BLaER1 (cell line): Measurements from ENCODE around the gene CHM.
"Not testable (repeated sequence)": the region's sequence is repeated elsewhere in the genome, so short reads cannot be mapped to it uniquely, and the experiment has no call there.

Experiments
- H3K27ac ChIP-seq: shearing (Covaris generic); formaldehyde crosslinking; 2 replicates; pipeline ENCODE4 v1.8.1; 2022
- H3K27me3 ChIP-seq: shearing (Covaris generic); formaldehyde crosslinking; 2 replicates; pipeline ENCODE4 v1.8.1; 2022
- H3K36me3 ChIP-seq: shearing (Covaris generic); formaldehyde crosslinking; 2 replicates; pipeline ENCODE4 v1.8.1; 2022
- H3K4me1 ChIP-seq: shearing (Covaris generic); formaldehyde crosslinking; 2 replicates; pipeline ENCODE4 v1.8.1; 2022
- H3K4me2 ChIP-seq: shearing (Covaris generic); formaldehyde crosslinking; 2 replicates; pipeline ENCODE4 v1.8.1; 2022
- H3K4me3 ChIP-seq: shearing (Covaris generic); formaldehyde crosslinking; 2 replicates; pipeline ENCODE4 v1.8.1; 2022
- H3K9ac ChIP-seq: shearing (Covaris generic); formaldehyde crosslinking; 2 replicates; pipeline ENCODE4 v1.8.1; 2022
- H3K9me3 ChIP-seq: shearing (Covaris generic); formaldehyde crosslinking; 2 replicates; pipeline ENCODE4 v1.8.1; 2022
- H4K20me1 ChIP-seq: shearing (Covaris generic); formaldehyde crosslinking; 2 replicates; pipeline ENCODE4 v1.8.1; 2022
- Cebpa-rat ChIP-seq: shearing (Covaris generic); IDR thresholded peaks from 2 replicates; pipeline ENCODE4 v1.8.1; 2022

CHM gene

GRCh38 chrX:86033385-86033784 lies 14.0 kb downstream of the CHM start:
- H3K9me3 ChIP-seq = no peaks in the 10 kb centered on the region
- H3K4me1 ChIP-seq = no peaks in the 10 kb centered on the region
- H3K36me3 ChIP-seq = no peaks in the 10 kb centered on the region
- peaks cover 53% of the 10 kb centered on the region for H3K27me3 ChIP-seq
- H4K20me1 ChIP-seq = peaks cover 7% of the 10 kb centered on the region
- no peak for TF ChIP-seq Cebpa-rat
- no peak overlapping the region for H3K27ac ChIP-seq
- no peak overlapping the region for H3K9ac ChIP-seq
- H3K4me3 ChIP-seq = no peak overlapping the region
- no peak overlapping the region for H3K4me2 ChIP-seq

- no peak for TF ChIP-seq Cebpa-rat
- peaks cover 26% of the 10 kb centered on the region; the same call in 1 of the 2 replicates for H3K27me3 ChIP-seq
Observed at GRCh38 chrX:86028681-86029080, 18.7 kb downstream of the CHM start.

GRCh38 chrX:86023811-86024210 lies 23.5 kb downstream of the CHM start:
- Histone ChIP-seq H3K4me3 (no peak overlapping the region), H3K27ac (no peak overlapping the region), H3K36me3 (0 out of 2 replicates have a peak, but pooled peaks cover 4% of the 10 kb centered on the region), H3K27me3 (peaks cover 19% of the 10 kb centered on the region; the same call in 1 of the 2 replicates), H3K4me2 (no peak overlapping the region), H3K9ac (no peak overlapping the region), H3K4me1 (no peaks in the 10 kb centered on the region), H3K9me3 (no peaks in the 10 kb centered on the region), H4K20me1 (0 out of 2 replicates have a peak, but pooled peaks cover 9% of the 10 kb centered on the region)
- no peak for TF ChIP-seq Cebpa-rat

More at GRCh38 chrX:86028681-86029080, 18.7 kb downstream of the CHM start:
- H3K36me3 ChIP-seq = 0 out of 2 replicates have a peak, but pooled peaks cover 4% of the 10 kb centered on the region
- no peaks in the 10 kb centered on the region for H3K9me3 ChIP-seq
- H3K9ac ChIP-seq = no peak overlapping the region
- H4K20me1 ChIP-seq = 0 out of 2 replicates have a peak, but pooled peaks cover 9% of the 10 kb centered on the region
- no peaks in the 10 kb centered on the region for H3K4me1 ChIP-seq
- no peak overlapping the region for H3K4me3 ChIP-seq
- no peak overlapping the region for H3K27ac ChIP-seq
- H3K4me2 ChIP-seq = no peak overlapping the region

- Histone ChIP-seq H3K36me3 (peaks cover 9% of the 10 kb centered on the region), H3K4me1 (no peaks in the 10 kb centered on the region), H3K27me3 (peaks cover 28% of the 10 kb centered on the region; the same call in 1 of the 2 replicates), H3K27ac (no peak overlapping the region), H4K20me1 (no peaks in the 10 kb centered on the region), H3K9me3 (peaks cover 7% of the 10 kb centered on the region; the same call in 1 of the 2 replicates), H3K9ac (no peak overlapping the region), H3K4me3 (no peak overlapping the region), H3K4me2 (no peak overlapping the region)
- no peak for TF ChIP-seq Cebpa-rat
Observed at GRCh38 chrX:86021652-86022289, 25.6 kb downstream of the CHM start.

- peaks cover 17% of the 10 kb centered on the region; the same call in 1 of the 2 replicates for H3K9me3 ChIP-seq
- H3K4me2 ChIP-seq = no peak overlapping the region
- no peak overlapping the region for H3K27ac ChIP-seq
- no peak for TF ChIP-seq Cebpa-rat
- no peak overlapping the region for H3K4me3 ChIP-seq
- H3K9ac ChIP-seq = no peak overlapping the region
- peaks cover 36% of the 10 kb centered on the region for H3K27me3 ChIP-seq
- no peaks in the 10 kb centered on the region for H3K4me1 ChIP-seq
- peaks cover 2% of the 10 kb centered on the region; the same call in 1 of the 2 replicates for H4K20me1 ChIP-seq
- peaks cover 6% of the 10 kb centered on the region for H3K36me3 ChIP-seq
Observed at GRCh38 chrX:86016139-86016538, 31.2 kb downstream of the CHM start.

GRCh38 chrX:86014959-86015358 lies 32.4 kb downstream of the CHM start:
- H4K20me1 ChIP-seq, H3K4me3 ChIP-seq, H3K27ac ChIP-seq, H3K9ac ChIP-seq, H3K36me3 ChIP-seq, H3K4me2 ChIP-seq, H3K4me1 ChIP-seq: not testable (repeated sequence)
- Histone ChIP-seq H3K9me3 (peaks cover 17% of the 10 kb centered on the region; the same call in 1 of the 2 replicates), H3K27me3 (peaks cover 36% of the 10 kb centered on the region)

- Histone ChIP-seq H3K27me3 (peaks cover 30% of the 10 kb centered on the region), H3K27ac (no peak overlapping the region), H3K4me2 (no peak overlapping the region), H3K36me3 (peaks cover 6% of the 10 kb centered on the region), H3K4me3 (no peak overlapping the region), H3K4me1 (no peaks in the 10 kb centered on the region), H3K9me3 (peaks cover 17% of the 10 kb centered on the region; the same call in 1 of the 2 replicates), H3K9ac (no peak overlapping the region), H4K20me1 (peaks cover 5% of the 10 kb centered on the region; the same call in 1 of the 2 replicates)
- no peak for TF ChIP-seq Cebpa-rat
Observed at GRCh38 chrX:86014421-86014820, 32.9 kb downstream of the CHM start.

GRCh38 chrX:86013792-86014191 lies 33.6 kb downstream of the CHM start:
- Histone ChIP-seq H3K36me3 (peaks cover 6% of the 10 kb centered on the region), H3K27ac (no peak overlapping the region), H3K27me3 (peaks cover 30% of the 10 kb centered on the region), H4K20me1 (peaks cover 5% of the 10 kb centered on the region; the same call in 1 of the 2 replicates), H3K4me2 (no peak overlapping the region), H3K9ac (no peak overlapping the region), H3K4me3 (no peak overlapping the region), H3K9me3 (peaks cover 17% of the 10 kb centered on the region; the same call in 1 of the 2 replicates), H3K4me1 (no peaks in the 10 kb centered on the region)
- no peak for TF ChIP-seq Cebpa-rat

GRCh38 chrX:86012188-86012587 lies 35.2 kb downstream of the CHM start:
- H3K9ac ChIP-seq = no peak overlapping the region
- peaks cover 2% of the 10 kb centered on the region for H3K36me3 ChIP-seq
- H3K9me3 ChIP-seq = peaks cover 18% of the 10 kb centered on the region; the same call in 1 of the 2 replicates
- H3K27me3 ChIP-seq = peaks cover 24% of the 10 kb centered on the region
- H4K20me1 ChIP-seq = peaks cover 5% of the 10 kb centered on the region; the same call in 1 of the 2 replicates
- no peak overlapping the region for H3K4me3 ChIP-seq
- H3K4me1 ChIP-seq = no peaks in the 10 kb centered on the region
- no peak for TF ChIP-seq Cebpa-rat
- no peak overlapping the region for H3K27ac ChIP-seq
- H3K4me2 ChIP-seq = no peak overlapping the region

- H3K4me3 ChIP-seq, H3K27ac ChIP-seq, H3K9me3 ChIP-seq, H3K36me3 ChIP-seq, H3K4me2 ChIP-seq, H4K20me1 ChIP-seq, H3K4me1 ChIP-seq, H3K9ac ChIP-seq: not testable (repeated sequence)
- H3K27me3 ChIP-seq = peaks cover 17% of the 10 kb centered on the region; the same call in 1 of the 2 replicates
Observed at GRCh38 chrX:86009803-86010202, 37.6 kb downstream of the CHM start.

- not testable (repeated sequence) for H4K20me1 ChIP-seq, H3K4me1 ChIP-seq, H3K4me3 ChIP-seq, H3K27ac ChIP-seq, H3K4me2 ChIP-seq, H3K36me3 ChIP-seq, H3K9ac ChIP-seq, H3K9me3 ChIP-seq
- H3K27me3 ChIP-seq = peaks cover 14% of the 10 kb centered on the region
Observed at GRCh38 chrX:86007891-86008290, 39.5 kb downstream of the CHM start.
